Metanephros (tissue), 2 donors: ENCODE measurements around the gene HACD3. TPM values are rescaled to one million over a fixed set of nuclear protein-coding genes. Genes with fewer than 3 reads are reported as not detected.

Source experiments
- small RNA-seq: library from RNA; depleted of rRNA; stranded (forward); fragments of <200 nt; gene quantifications from one replicate; pipeline ENCODE3, GENCODE V24; 2014; ENCODE audit warnings: low replicate concordance
- total RNA-seq: library from RNA; depleted of rRNA; stranded (reverse); fragments of >200 nt; gene quantifications from one replicate; pipeline ENCODE4 v1.2.3, GENCODE V29; 2014

The HACD3 gene, protein sequence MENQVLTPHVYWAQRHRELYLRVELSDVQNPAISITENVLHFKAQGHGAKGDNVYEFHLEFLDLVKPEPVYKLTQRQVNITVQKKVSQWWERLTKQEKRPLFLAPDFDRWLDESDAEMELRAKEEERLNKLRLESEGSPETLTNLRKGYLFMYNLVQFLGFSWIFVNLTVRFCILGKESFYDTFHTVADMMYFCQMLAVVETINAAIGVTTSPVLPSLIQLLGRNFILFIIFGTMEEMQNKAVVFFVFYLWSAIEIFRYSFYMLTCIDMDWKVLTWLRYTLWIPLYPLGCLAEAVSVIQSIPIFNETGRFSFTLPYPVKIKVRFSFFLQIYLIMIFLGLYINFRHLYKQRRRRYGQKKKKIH
- total RNA-seq = 108 TPM

DNA sequence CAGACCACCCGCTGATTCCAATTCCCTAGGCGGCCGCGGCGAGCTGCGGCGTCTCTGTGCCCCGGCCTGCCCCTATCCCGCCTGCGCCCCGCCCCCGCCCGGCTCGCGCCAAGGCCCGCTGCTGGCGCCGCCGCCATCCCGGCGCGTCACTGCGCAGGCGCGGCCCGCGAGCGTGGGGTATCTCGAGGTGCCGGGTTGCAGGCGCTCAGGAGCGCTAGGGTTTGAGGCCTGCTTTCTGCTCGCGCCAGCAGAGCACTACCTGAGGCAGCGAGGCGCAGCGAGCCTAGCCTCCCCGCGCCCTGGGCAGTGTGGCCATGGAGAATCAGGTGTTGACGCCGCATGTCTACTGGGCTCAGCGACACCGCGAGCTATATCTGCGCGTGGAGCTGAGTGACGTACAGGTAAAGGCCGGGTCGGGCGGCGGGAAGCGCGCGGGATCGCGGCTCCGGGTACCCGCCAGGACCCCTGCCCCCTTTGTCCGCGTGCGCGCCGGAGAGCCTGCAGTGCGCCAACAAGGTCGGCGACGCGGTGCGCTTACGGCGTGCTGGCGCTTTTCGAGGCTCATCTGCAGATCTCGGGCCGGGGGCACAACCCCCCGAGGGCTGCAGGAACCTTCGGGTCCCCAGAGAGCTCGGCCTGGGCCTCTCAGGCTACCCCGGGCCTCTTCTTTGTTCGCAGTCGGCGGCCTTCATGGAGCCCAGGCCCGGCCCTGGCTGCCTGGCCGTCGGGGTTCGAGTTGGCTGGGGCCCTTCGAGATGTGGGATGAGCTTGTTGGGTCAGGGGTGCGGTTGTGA is at the start of gene HACD3:
HACD3 (plus strand) TSS at position 146 of the 794 bp plus-strand sequence; CDS start at position 315, 169 bp downstream.

DNA sequence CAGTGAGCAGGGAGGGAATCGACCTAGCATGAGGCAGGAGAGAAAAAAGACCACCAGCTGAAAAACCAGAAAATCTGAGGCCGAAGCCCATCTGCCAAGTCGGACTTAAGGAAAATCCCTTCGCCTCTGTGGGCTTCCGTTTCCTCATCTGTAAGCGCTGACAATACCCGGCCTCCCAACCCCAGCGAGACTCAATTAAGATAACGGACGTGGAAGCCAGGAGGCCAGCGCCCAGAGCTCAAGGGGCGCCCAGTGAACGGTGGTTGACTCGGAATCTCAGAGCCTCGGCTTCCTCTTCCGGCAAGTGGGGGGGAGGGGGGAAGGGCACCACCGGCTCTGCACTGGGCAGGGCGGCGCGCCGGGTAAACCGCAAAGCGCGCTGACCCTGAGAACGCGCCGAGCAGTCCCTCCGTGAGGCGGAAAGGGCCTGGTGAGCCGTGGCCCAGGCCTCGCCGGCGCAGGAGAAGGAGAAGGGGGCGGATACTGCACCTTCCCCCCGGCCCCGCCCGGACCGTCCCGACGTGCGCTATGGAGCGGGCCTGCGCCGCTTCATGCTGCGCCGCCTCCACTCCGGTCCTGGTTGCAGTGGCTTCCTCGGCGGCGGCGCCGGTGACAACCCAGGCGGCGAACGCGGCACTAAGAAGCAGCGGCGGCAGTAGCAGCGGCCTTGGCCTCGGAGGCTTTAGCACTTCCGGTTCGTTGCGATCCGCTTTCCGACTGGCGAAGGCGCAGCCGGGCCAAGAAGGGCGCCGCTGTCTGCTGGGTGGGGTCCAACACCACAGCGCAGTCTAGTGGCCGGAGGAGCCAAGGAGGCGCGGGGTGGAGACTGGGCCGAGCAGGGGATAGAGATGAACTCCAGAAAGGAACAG is 13.0 kb upstream of the HACD3 start, which contains the start of gene DPP8:
DPP8 (minus strand) TSS at position 693 of the 869 bp plus-strand sequence. CDS start 5,136 bp downstream, outside the sequence.

DNA sequence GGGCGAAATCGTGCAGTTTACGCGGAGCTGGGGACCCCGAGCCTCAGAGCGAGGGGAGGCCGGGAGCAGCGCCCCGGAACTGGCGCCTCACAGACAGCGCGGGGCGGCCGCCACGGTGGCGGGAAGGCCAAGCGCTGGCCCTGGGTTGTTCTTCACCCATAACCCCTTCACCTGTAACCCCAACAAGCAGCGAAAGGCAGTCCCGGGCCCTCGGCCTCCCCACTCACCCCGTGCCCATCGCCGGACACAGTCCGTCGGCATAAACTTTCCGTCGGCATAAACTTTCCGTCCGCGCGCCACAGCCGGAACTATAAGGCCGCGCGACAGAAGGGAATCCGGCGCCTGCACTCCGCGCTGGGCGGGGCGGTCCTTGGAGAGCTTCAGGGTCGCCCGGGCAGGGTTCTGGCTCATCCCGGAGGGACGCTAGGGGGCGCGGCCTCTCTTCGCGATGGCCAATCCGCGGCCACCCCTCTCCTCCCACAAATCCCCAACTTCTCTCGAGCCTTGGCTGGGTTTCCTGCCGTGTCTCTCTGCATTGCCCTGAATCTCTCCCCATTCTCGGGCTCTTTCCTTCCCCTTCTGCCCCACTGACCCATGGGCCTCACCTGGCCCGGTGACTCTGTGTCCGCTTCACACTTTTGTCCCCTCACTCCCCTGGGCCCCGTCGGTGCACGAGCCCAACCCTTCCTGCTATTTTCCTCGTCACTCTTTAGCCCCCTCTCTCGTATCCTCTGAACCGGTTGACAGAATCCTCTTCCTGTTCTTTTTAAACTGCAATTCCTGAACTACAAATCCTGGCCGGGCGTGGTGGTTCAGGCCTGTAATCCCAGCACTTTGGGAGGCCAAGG is 80.8 kb downstream of the HACD3 start, which contains the start of gene INTS14:
INTS14 (minus strand) TSS at position 261 of the 848 bp plus-strand sequence. CDS start 3,751 bp downstream, outside the sequence.

DNA sequence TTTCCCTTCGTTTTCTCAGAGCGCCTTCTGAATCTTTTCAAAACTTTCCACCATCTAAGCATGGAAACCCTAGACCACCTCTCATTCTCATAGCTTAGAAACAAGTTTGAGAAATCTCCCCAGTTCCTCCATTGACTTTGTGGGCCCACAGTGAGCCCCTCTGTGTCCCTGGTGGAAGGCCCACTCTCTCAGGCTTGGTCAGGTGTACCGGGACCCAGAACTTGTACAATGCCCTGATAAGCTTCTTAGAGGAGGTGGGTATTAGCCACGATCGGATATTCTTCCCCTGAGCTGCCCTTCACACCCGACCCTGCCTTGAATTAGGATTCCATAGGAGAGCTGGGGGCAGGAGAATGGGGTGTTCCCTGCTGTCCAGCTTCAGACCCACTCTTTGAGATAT is 91.4 kb downstream of the HACD3 start, which contains the start of gene SLC24A1:
SLC24A1 (plus strand) TSS at position 301 of the 400 bp plus-strand sequence. CDS start 2,143 bp downstream, outside the sequence.

Small RNAs within 50 kb of the gene (small RNA-seq; reads per million reads assigned to genes)
- gene RF00019 (not detected), gene RNU6-19P (not detected)

Other genes starting within 250 kb of the HACD3 start
- 8.8 TPM for gene PARP16, start 243.6 kb upstream of the HACD3 start, total RNA-seq
- gene RNU5A-1, start 234.4 kb upstream of the HACD3 start, total RNA-seq = not detected
- not detected for gene RNU5B-1, start 225.8 kb upstream of the HACD3 start, total RNA-seq
- 4.1 TPM for gene IGDCC3, start 152.5 kb upstream of the HACD3 start, total RNA-seq
- gene IGDCC4, start 107.5 kb upstream of the HACD3 start, total RNA-seq = 20.4 TPM
- 58.0 TPM for gene DPP8, start 12.8 kb upstream of the HACD3 start, total RNA-seq
- 40.5 TPM for gene INTS14, start 80.7 kb downstream of the HACD3 start, total RNA-seq
- 10.2 TPM for gene SLC24A1, start 91.5 kb downstream of the HACD3 start, total RNA-seq